Activated T-cell treated with anti-CD3 and anti-CD28 coated beads for 1 hour (primary cell): ENCODE data around the gene ETV7.
"Not testable (repeated sequence)": the region's sequence is repeated elsewhere in the genome, so short reads cannot be mapped to it uniquely, and the experiment has no call there.

Source experiments
- DNase-seq: peaks from one replicate; pipeline ENCODE4 v3.0.0-alpha.2; 2020; ENCODE audit warnings: low read depth

Gene ETV7

DNA sequence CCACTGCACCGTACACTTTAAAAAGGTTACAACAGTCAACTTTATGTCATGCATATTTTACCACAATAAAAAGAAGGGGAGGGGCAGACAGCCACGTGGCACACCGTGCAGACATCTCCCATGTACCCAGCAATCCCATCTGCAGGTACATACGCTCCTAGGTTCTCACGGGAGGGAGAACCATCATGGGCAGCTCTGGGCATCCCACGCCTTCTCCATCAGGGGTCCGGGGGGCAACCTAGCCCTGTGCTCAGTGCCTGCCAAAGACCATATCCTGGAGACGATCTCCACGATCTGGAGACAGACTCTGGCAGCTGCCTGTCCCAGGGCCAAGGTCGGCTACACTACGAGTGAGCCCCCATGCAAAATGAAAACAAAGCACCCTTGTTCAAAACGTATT is 48.3 kb downstream of the ETV7 start:
- DNase-seq: no peak

DNA sequence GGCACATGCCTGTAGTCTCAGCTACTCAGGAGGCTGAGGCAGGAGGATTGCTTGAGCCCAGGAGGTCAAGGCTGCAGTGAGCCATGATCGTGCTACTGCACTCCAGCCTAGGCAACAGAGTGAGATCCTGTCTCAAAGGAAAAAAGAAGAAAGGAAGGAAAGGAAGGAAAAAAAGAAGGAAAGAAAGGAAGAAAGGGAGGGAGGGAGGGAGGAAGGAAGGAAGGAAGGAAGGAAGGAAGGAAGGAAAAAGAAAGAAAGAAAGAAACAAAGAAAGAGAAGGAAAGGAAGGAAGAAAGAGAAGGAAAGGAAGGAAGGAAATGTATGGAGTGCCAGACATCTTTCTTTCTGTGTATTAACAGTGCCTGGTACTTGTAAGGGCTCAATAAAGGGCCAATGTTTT is 49.2 kb downstream of the ETV7 start:
- DNase-seq: not testable (repeated sequence)

DNA sequence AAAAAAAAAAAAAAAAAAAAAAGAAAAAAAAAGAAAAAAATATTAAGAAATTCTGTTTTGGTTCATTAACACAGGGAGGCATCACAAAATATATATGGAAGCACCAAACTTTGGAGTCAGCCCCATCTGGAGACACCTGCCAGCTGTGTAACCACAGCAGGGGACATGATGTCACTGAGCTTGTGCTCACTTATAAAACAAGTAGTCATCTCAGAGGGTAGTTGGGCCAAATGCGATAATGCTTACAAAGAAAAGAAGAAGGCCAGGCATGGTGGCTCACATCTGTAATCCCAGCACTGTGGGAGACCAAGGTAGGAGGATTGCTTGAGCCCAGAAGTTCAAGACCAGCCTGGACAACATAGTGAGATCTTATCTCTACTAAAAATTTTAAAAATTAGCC is 49.7 kb downstream of the ETV7 start:
- no peak for DNase-seq

DNA sequence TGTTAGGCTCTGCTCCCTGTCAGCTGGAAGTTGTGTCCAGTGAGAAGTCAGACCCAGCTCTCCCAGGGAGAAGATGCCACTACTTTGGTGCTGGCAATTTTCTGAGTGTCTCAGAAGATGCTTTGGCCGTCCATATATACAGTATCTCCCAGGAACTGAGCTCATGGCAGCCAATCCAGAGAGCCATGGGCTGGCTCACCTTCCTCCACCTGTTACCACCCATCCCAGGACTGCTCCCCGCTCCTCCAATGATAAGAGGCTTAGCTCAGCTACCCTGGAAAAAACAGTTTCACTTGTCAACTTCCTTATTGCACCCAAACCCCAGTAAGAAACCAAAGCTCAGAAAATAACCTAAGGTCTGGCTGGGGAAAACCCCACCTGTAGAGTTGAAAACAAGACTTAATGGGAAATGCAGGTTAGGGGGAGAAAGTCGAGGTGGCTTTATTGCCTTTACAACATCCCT is 50.7 kb downstream of the ETV7 start, which contains the start of gene BNIP5:
TSS of gene BNIP5 (minus strand) at position 110 of the 463 bp plus-strand sequence. CDS start 6,198 bp downstream, outside the sequence.
- DNase-seq: no peak

DNA sequence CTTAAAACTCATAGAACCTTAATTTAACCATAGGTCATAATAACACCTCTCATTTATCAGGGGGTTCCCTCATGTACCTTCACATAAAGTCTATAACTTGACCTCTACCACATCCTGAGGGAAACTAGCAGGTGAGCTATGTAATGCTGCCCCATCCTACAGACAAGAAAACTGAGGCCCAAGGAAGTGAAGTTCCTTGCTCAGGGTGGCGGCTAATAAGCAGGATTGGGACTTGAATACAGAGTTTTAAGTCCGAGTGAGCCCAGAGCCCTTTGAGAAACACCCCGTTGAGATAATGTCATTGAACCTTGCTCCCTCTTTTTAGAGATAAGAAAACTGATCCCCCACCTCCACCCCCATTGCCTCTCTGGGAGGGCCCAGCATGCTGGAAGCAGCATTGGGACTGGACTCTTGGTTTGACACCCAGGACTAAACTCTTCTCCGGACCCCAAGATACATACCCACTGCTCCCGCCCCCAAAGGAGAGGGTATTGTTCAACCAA is 51.2 kb downstream of the ETV7 start:
- no peak for DNase-seq

DNA sequence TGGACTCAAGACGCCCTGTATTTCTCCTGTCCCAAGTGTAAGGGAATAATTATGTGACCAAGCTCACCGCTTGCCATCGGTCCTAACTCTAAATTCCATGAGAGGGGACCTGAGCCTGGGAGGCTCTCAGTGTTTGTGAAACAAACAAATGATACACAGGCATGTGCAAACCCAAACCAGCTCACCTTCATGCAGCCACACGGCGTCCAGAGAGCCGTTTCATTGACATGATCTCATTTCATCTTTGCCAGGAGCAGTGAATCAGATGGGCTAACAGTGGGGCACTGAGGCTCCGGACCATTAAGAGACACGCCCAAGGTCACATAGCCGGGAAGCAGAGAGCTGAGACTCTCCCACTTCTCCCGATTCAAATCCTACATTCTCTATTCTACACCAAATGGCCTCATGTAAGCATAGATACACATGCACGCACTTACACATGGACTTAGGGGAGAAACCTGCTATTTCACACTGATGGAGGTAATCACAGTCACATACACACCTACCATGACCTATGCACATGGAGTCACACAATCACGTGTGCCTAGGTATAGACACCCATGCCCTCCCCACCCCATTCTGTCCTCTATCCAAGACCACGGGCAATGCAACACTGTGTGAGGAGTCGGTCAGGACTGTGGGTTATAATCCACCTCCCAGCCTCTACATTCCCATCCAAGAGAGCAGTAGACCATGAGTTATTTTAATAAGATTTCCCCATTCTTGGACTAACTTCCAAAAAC is 51.8 kb downstream of the ETV7 start:
- DNase-seq: no peak

DNA sequence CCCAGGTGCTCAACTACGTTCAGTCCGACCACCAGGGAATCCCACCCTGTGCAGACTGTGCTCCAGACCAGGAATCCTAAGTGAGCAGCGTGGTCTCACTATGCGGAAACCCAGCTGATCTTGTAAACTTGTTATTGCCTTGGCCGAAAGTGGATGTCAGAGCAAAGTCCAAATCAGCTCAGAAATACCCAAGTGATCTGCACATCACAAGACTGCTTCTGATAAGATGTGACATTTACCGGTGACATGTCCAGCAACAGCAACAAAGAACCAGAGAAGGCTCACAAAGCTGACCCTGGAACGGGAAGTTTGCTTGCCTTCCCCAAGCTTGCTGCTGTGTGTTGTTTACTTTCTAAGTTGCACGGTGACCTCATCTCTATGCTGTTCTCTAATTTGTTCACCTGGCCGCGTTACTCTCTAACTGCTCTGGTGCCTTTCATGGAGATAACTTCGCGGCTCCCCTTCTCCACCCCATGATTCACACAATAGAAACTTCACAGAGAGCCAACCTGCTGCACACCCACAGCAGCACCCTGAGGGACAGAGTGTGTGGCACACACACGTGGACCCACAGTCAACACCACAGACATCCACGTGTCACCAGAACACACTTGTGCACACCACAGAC is 52.5 kb downstream of the ETV7 start:
- DNase-seq: no peak

DNA sequence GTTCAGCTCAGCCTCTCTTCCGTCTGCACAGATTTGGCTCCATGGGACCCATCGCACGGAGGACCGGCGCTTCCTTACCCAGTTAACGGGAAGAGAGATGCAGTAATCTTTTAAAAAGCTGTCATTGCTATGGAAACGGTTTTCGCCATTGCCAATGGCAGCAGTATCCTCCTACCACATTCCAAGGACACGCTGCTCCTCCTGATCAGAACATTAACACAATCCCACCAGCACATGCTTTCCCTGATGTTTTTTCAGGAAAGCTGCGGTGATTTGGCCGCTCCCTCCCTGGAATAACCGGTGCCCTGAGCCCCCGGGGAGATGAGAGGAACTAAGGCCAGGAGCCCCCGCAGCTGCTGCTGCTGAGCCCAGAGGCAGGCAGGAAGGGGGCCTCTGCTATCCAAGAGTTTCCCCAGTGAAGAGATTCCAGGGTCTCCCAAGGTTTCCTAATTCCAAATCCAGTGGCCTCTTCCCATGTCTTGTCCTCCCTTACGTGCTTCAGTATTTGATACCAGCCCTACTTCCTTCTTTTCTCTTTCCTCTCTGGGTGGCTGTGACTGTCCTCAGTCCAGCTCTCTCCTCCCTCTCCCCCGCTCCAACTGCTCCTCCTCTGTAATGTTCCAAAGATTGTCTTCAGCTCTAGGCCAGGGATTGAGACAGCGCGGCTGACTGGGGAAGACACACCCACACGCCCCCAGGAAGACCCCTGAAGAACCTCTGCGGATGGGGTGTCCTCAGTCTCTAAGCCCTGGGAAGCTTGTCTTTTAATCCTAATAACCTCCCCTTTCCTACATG is 53.3 kb downstream of the ETV7 start:
- DNase-seq: no peak

DNA sequence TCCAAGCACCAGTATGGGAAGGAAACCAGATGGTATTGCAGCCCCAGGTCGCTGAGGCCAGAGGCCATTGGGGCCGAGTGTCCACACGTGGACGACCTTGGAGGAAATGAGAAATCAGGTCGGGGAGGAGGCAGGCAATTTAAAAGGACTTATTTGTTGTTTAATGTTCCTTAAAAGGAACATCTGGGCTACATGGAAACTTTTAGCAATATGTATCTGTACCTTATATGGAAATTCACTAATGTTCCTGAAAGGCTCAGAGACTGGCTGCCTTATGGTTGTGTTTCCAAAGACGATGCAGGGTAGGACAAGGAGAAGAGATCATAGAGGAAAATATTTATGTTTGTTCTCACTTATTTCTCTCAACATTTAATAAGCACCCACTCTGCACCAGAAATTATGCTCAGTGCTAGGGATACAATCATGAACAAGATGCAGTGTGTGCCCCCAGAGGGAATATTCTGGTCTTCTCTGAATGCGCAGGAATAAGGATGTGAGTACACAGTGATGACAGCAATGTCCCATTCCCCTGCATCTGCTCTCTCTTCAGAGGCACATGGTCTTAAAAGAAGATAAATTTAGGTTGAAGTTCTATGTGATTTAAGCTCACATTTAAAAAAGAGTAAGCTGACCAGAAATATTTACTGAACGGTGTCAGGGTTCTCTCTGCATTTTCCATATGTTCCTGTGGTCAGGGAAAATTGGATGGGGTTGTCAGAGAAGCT is 54.1 kb downstream of the ETV7 start:
- no peak for DNase-seq

DNA sequence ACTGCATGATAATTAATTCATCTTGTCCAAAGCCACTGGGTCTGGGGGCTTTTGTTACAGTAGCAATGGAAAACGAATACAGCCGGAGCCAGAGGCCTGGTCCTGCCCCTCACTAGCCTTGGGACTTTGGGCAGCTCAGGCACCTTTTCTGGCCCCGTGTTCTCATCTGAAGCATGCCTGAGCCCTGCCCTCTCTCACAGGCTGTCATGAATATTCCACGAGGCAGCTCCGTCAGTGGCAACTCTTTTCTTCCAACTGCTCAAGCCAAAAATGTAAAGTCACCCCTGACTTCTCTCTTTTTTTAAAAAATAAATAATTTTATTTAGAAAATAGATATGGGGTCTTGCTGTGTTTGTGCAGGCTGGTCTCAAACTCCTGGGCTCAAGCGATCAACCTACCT is 56.1 kb downstream of the ETV7 start:
- DNase-seq: no peak

DNA sequence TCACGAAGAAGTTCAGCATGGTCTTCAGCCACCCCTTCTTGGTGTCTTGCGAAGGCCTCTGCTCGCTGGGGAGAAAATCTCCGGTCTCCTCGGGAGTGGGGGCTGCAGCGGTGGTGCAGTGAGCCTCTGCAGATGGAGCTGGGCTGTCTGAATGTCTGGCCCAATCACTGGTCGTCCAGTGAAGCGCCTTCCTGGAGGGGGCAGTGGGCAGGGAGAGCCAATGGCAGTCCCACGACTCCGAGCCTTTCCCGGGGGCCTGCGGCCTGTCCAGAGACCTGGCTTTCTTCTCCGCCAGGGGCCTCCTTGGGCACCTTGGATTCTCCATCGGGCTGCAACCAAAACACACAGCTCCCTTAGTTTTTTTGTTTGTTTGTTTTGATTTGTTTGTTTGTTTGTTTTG is 57.1 kb downstream of the ETV7 start:
- DNase-seq: no peak

DNA sequence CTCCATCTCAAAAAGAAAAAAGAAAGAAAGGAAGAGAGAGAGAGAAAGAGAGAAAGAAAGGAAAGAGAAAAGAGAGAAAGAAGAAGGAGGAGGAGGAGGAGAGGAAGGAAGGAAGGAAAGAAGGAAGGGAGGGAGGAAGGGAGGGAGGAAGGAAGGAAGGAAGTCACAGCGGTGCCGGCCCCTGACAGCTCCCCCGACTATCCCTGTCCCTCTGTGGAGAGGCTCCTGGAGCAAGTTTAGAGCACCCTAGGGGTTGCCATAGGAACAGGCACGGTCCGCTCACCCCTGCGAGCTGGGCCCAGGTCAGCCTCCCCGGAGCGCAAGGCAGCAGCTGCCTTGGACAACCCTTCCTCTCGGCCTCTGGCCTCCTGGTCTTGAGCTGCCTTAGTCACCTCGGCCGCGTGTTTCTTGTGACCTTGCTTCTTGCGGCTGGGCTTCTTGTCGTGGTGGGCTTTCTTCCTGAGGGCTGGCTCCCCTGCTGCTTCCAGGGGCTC is 57.6 kb downstream of the ETV7 start:
- DNase-seq: no peak

DNA sequence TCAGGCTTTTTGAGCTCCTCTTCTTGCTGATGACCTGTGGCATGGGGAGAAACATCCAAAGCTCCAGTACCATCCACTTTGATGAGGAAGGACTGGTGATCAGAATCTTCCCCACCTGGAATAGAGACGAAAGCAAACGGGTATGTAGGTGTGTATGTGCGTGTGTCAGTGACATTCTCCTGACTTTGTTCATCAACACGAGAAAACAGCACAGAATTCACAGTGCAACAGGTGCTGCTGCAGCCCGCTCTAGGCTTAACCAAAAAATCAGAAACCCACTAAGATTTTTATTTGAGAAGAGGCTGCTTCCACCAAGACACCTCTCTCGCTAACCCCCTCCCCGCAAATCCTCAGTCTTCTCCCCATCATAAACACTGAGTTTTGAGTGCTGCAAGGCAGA is 58.9 kb downstream of the ETV7 start:
- no peak for DNase-seq

DNA sequence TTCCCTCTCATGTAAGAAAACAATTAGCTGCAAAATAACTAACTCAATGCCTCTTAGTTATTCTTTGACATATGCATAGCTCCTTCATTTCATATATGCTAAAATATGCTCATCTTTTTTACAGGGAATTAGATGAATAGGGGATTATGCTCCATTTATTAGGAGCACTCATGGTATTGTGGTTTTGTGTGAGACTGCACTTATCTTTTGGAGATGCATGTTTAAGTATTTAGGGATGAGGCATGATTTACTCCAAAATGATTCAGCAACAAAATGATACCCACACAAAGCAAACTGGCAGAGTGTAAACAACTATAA is 59.6 kb downstream of the ETV7 start:
- no peak for DNase-seq

DNA sequence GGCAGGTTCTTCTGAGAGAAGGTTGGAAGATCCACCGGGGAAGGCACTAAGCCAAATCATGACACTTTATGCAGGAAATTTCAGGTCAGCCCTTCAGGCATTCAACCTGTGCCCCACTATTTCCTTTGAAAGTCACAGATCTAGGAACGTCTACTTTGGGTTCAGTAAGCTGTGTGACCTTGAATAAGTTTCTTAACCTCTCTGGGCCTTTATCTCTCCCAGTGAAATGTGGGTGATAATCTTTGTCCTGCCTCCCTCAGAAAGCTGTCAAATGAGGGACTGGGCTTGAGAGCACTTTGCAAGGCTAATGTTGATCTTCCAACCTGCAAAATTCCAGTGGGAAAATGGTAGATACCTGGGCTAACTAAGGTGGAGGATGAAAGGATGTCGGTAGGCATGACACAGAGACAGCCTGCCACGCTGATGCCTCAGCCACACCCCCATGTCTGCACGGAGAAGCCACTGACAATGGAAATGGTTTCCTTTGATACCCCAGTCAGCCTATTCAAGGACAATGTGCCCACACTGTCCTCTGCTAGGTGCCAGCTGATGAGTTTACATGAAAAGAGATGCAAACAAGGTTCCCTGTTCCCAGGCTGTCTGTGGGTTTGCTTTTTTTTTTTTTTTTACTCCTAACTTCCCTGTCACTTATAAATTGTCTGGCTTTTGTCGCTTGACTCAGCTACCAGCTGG is 60.1 kb downstream of the ETV7 start:
- no peak for DNase-seq

DNA sequence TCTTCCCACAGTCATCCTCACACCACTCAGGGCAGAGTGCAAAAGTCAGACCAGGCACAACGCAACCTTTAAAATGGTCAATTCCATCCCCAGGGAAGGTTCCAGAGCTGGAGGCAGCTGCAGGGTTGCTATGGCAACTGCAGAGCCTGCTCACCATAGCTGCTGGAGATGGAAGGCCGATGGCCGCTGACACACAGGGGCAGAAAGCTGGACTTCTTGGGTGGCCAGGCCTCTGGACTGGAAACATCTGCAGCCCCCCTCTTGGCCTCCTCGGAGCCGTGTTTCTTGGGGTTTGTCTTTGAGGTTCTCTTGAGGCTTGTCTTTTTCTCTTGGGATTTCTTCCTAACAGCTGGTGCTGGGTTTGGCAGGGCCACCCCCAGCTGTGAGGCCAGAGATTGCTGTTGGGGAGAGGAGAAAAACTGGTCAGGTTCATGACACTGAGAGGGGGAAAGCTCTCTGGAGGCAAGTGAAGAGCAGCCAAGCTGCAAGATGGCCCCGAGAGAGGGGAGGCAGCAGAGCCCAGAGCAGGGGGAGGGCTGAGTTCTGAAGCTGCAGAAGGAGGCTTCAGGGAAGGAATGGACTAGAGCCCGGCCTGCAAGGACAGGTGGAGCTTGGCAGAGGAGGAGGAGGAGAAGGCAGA is 61.0 kb downstream of the ETV7 start:
- DNase-seq: no peak

DNA sequence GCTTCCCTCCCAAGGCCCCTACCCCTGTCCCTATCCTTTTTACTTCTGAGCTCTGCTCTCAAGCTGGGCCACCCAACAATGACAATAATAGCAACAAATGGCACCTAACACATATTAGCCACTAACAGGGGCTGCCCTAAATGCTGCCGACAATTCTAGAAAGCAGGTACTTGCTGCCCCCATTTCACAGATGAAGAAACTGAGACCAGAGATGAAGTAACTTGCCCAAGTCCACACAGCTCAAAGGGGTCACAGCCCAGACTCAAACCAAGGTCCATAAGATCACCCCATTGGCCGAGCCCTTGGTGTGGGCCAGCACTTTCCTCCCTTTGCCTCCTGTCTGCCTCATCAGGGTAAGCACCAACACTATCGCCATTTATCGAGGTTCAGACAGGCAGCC is 62.8 kb downstream of the ETV7 start:
- DNase-seq: no peak

DNA sequence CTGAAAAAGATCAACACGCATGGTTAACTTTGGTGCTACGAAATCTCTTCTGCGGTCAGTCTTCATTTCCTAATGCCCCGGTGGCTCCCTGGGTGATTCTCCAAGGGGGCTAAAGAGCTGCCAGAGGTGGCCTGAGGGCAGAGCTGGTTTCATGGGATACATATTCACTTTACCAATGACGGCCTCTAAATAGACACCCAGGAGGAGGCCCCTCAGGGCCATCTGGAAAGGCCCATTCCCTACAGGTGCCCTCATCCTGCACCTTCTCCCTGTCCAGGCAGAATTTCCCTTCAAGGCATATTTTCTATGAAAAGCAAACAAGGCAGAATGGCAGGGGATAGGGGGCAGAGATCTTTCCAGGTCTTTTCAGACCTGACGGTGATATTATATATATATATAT is 63.3 kb downstream of the ETV7 start:
- DNase-seq: no peak

DNA sequence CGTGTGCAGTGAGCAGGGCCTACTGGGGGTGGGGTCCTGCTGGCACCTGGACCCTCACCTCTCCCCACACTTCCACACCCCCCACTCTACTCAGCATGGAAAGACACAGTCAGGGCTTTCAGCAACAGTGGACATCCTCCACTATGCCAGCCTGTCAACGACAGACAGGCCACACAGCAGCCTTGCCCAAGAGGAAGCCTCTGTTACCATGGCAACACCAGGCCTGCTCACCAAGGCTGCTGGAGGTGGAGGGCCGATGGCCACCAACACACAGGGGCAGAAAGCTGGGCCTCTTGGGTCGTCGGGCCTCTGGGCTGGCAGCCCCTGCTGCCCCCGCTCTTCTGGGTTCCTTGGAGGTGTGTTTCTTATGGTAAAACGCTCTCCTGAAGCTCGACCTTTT is 64.4 kb downstream of the ETV7 start:
- no peak for DNase-seq

DNA sequence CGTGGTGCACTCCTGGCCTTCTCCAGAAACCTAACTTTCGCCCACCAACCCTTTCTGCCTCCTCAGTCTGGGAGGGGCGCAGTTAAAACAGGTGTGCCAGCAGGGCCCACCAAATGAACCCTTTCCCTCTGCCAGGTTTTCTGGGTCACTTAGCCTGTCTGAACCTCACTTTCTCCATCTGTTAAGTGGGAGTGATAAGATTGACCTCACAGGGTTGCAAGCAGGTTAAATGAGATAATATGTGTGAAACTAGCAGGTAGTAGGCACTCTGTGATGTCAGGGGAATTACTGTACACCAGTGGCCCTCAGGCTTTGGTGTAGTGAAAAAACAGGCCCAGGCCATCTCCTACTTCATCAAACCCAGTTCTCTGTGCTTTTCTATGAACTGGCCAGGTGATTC is 64.9 kb downstream of the ETV7 start:
- DNase-seq: no peak

DNA sequence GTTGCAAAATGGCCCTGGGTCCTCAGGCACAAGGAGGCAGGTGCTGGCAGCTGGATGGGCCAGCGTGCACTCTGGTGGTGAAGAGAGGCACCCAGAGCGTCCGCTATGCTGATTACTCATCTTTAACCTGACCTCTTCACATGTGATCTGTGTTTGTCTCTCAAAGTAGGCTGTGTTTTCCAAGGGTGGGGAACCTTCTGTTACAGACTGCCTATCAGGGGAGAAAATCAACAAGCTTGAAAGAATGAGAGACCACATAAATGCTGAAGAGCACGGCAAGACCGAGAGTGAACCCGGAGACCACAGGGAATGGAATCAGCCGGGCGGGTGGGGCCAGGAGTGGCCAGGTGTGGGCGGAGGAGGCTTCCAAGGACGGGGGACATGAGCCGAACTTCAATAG is 67.0 kb downstream of the ETV7 start:
- DNase-seq: no peak
